H1 (cell line): ENCODE measurements around the gene ADGRL4. TPM values are rescaled to one million over a fixed set of nuclear protein-coding genes. Genes with fewer than 3 reads are reported as not detected.

Source experiments
- CTCF ChIA-PET: fragments of 300-600 bp; sonication (Branson Sonifier 250); formaldehyde crosslinking; loops from one replicate; lab custom pipeline; 2021; ENCODE audit not compliant: partially characterized antibody; lab: Charles Lee
- POLR2A ChIA-PET: fragments of 300-600 bp; sonication (Branson Sonifier 250); formaldehyde crosslinking; loops from one replicate; lab custom pipeline; 2021; ENCODE audit warnings: inconsistent platforms; ENCODE audit not compliant: partially characterized antibody; lab: Charles Lee
- DNase-seq, 2 experiments: peaks; one replicate each; pipeline versions ENCODE4 v3.0.0 to v3.0.0-alpha.2; 2010 to 2022; ENCODE audit warnings: low spot score in 2 of 2, low read depth in 1 of 2, mixed read lengths in 1 of 2
- FAIRE-seq: peaks from 2 replicates; lab custom pipeline; 2011; peaks lifted over from hg19 to GRCh38; lab: Jason Lieb, UNC
- H2AFZ ChIP-seq: 2 replicates; pipeline ENCODE4 v1.8.1; 2012; ENCODE audit warnings: low read length, inconsistent platforms
- H2AK5ac ChIP-seq: 2 replicates; pipeline ENCODE4 v1.6.1; 2013; ENCODE audit warnings: low read depth, low read length
- H2BK120ac ChIP-seq: replicated peaks from 2 replicates; pipeline ENCODE3; 2013; ENCODE audit warnings: low read depth, low read length, inconsistent platforms
- H2BK12ac ChIP-seq: 2 replicates; pipeline ENCODE4 v1.6.1; 2013; ENCODE audit warnings: low read depth, low read length
- H2BK15ac ChIP-seq: 2 replicates; pipeline ENCODE4 v1.6.1; 2013; ENCODE audit warnings: low read length
- H2BK20ac ChIP-seq: 2 replicates; pipeline ENCODE4 v1.6.1; 2013; ENCODE audit warnings: low read length
- H2BK5ac ChIP-seq: 2 replicates; pipeline ENCODE4 v1.6.1; 2013; ENCODE audit warnings: low read depth, low read length
- H3K14ac ChIP-seq: 2 replicates; pipeline ENCODE4 v1.6.1; 2013; ENCODE audit warnings: inconsistent platforms; ENCODE audit not compliant: insufficient read length
- H3K18ac ChIP-seq: 2 replicates; pipeline ENCODE4 v1.6.1; 2013; ENCODE audit warnings: low read length; ENCODE audit errors: extremely low read depth
- H3K23ac ChIP-seq: 2 replicates; pipeline ENCODE4 v1.6.1; 2013; ENCODE audit warnings: inconsistent platforms; ENCODE audit not compliant: insufficient read length
- H3K23me2 ChIP-seq: 2 replicates; pipeline ENCODE4 v1.6.1; 2013; ENCODE audit warnings: low read depth, low read length
- H3K27ac ChIP-seq: 2 replicates; pipeline ENCODE4 v1.6.1; 2011; ENCODE audit warnings: low read depth, low read length, inconsistent platforms
- H3K27me3 ChIP-seq, 4 experiments: replicated peaks in 1 of 4; 1 replicate in 1 of 4; 2 replicates in 3 of 4; pipeline versions ENCODE4 v1.6.1 to v1.8.1; 2011 to 2013; ENCODE audit warnings: low read length in 3 of 4, mild to moderate bottlenecking in 3 of 4, inconsistent platforms in 2 of 4, mixed read lengths in 2 of 4, moderate library complexity in 1 of 4; ENCODE audit not compliant: control insufficient read depth in 3 of 4, insufficient read depth in 3 of 4; ENCODE audit errors: extremely low read depth in 1 of 4
- H3K36me3 ChIP-seq, 4 experiments: 2 replicates each; pipeline versions ENCODE4 v1.6.1 to v1.8.1; 2011 to 2013; ENCODE audit warnings: mild to moderate bottlenecking in 4 of 4, low read length in 3 of 4, moderate library complexity in 2 of 4, control low read depth in 1 of 4, inconsistent platforms in 1 of 4; ENCODE audit not compliant: insufficient read depth in 4 of 4, control insufficient read depth in 2 of 4
- H3K4ac ChIP-seq: replicated peaks from 2 replicates; pipeline ENCODE3; 2013; ENCODE audit warnings: low read length, low read depth, mixed read lengths, inconsistent platforms; ENCODE audit not compliant: insufficient read length
- H3K4me1 ChIP-seq, 4 experiments: replicated peaks in 1 of 4; 1 replicate in 1 of 4; 2 replicates in 3 of 4; pipeline versions ENCODE4 v1.6.1 to v1.8.1; 2011 to 2013; ENCODE audit warnings: low read length in 3 of 4, inconsistent platforms in 2 of 4, mixed read lengths in 1 of 4; ENCODE audit not compliant: insufficient read depth in 4 of 4, control insufficient read depth in 3 of 4
- H3K4me2 ChIP-seq, 2 experiments: 2 replicates each; pipeline versions ENCODE4 v1.6.1 to v1.8.1; 2011 to 2013; ENCODE audit warnings: low read depth in 2 of 2, low read length in 2 of 2, control low read depth in 1 of 2, inconsistent platforms in 1 of 2, mild to moderate bottlenecking in 1 of 2; ENCODE audit not compliant: insufficient read depth in 1 of 2
- H3K4me3 ChIP-seq, 4 experiments: fragments of 200-600, 300-600 bp in 1 of 4; sonication (generic), shearing (Covaris generic), sonication (Bioruptor Twin) in 1 of 4; 2 replicates each; pipeline versions ENCODE4 v1.5.1 to v1.8.1; 2011 to 2016; ENCODE audit warnings: low read length in 4 of 4, low read depth in 3 of 4, control low read depth in 2 of 4, inconsistent platforms in 2 of 4, mild to moderate bottlenecking in 2 of 4, mixed read lengths in 1 of 4, moderate library complexity in 1 of 4; ENCODE audit not compliant: insufficient read depth in 2 of 4; ENCODE audit errors: extremely low read depth in 1 of 4
- H3K56ac ChIP-seq: replicated peaks from 2 replicates; pipeline ENCODE3; 2013; ENCODE audit warnings: low read depth, mild to moderate bottlenecking, mixed read lengths, low read length, inconsistent platforms; ENCODE audit not compliant: insufficient read length
- H3K79me1 ChIP-seq: 2 replicates; pipeline ENCODE4 v1.6.1; 2013; ENCODE audit warnings: low read depth, low read length, control low read depth
- H3K79me2 ChIP-seq, 2 experiments: 2 replicates each; pipeline versions ENCODE4 v1.6.1 to v1.8.1; 2012 to 2013; ENCODE audit warnings: low read length in 2 of 2, mild to moderate bottlenecking in 2 of 2, inconsistent platforms in 1 of 2; ENCODE audit not compliant: insufficient read depth in 2 of 2, control insufficient read depth in 1 of 2
- H3K9ac ChIP-seq, 4 experiments: replicated peaks in 1 of 4; 1 replicate in 1 of 4; 2 replicates in 3 of 4; pipeline versions ENCODE4 v1.6.1 to v1.8.1; 2011 to 2013; ENCODE audit warnings: low read depth in 3 of 4, low read length in 3 of 4, control low read depth in 2 of 4, mild to moderate bottlenecking in 2 of 4, moderate library complexity in 2 of 4, inconsistent platforms in 1 of 4; ENCODE audit errors: extremely low read depth in 1 of 4
- H3K9me3 ChIP-seq, 2 experiments: 2 replicates each; pipeline versions ENCODE4 v1.6.1 to v1.8.1; 2012 to 2013; ENCODE audit warnings: mild to moderate bottlenecking in 2 of 2, moderate library complexity in 2 of 2, control low read depth in 1 of 2, inconsistent platforms in 1 of 2, low read depth in 1 of 2, low read length in 1 of 2, mixed read lengths in 1 of 2; ENCODE audit not compliant: insufficient read depth in 2 of 2
- H4K20me1 ChIP-seq, 2 experiments: replicated peaks in 1 of 2; 2 replicates each; pipeline versions ENCODE3 to v1.8.1; 2011 to 2013; ENCODE audit warnings: inconsistent platforms in 2 of 2, low read length in 2 of 2, mild to moderate bottlenecking in 1 of 2; ENCODE audit not compliant: insufficient read depth in 2 of 2, control insufficient read depth in 1 of 2
- H4K5ac ChIP-seq: 2 replicates; pipeline ENCODE4 v1.6.1; 2013; ENCODE audit warnings: low read length, low read depth, mixed read lengths, inconsistent platforms; ENCODE audit not compliant: insufficient read length
- H4K8ac ChIP-seq: 2 replicates; pipeline ENCODE4 v1.8.0; 2013; ENCODE audit warnings: mild to moderate bottlenecking, moderate library complexity, low read length, inconsistent platforms; ENCODE audit not compliant: insufficient read depth; ENCODE audit errors: extremely low read depth
- H4K91ac ChIP-seq: replicated peaks from 2 replicates; pipeline ENCODE3; 2013; ENCODE audit warnings: low read length, mixed read lengths, inconsistent platforms; ENCODE audit not compliant: insufficient read length
- BRCA1 ChIP-seq: IDR thresholded peaks from 2 replicates; pipeline ENCODE4 v1.6.1; 2012; ENCODE audit warnings: low read depth, low read length, improper control_type of control experiment
- MAFK ChIP-seq: IDR thresholded peaks from 2 replicates; pipeline ENCODE4 v1.6.1; 2012; ENCODE audit warnings: low read depth, mild to moderate bottlenecking, improper control_type of control experiment, low read length
- RFX5 ChIP-seq: IDR thresholded peaks from 2 replicates; pipeline ENCODE4 v1.6.1; 2011; ENCODE audit warnings: low read depth, low read length, improper control_type of control experiment, borderline replicate concordance
- SIN3A ChIP-seq, 2 experiments: IDR thresholded peaks in 1 of 2; conservative IDR thresholded peaks in 1 of 2; 2 replicates each; pipeline ENCODE4 v1.6.1; 2011 to 2012; ENCODE audit warnings: low read length in 2 of 2, improper control_type of control experiment in 1 of 2, low read depth in 1 of 2, mild to moderate bottlenecking in 1 of 2
- SP1 ChIP-seq: IDR thresholded peaks from 2 replicates; pipeline ENCODE4 v1.6.1; 2011; ENCODE audit warnings: low read depth, low read length
- TCF12 ChIP-seq: IDR thresholded peaks from 2 replicates; pipeline ENCODE4 v1.6.1; 2011; ENCODE audit warnings: low read depth, mild to moderate bottlenecking, low read length
- WGBS, 2 experiments: shearing (Covaris generic) in 1 of 2; methylation state at CpG; one replicate each; pipeline versions ENCODE4 v1.1.6 to v1.1.7; 2013 to 2015; ENCODE audit warnings: low lambda C conversion rate in 2 of 2, mixed read lengths in 2 of 2, inconsistent platforms in 1 of 2, low coverage in 1 of 2, missing lambda C conversion rate in 1 of 2; ENCODE audit not compliant: insufficient replicate concordance in 2 of 2, insufficient coverage in 1 of 2, insufficient read length in 1 of 2; ENCODE audit errors: extremely low coverage in 1 of 2, missing lambda C conversion rate in 1 of 2; 5-methylcytosine and 5-hydroxymethylcytosine counted together
- polyA plus RNA-seq, 7 experiments: library from polyadenylated mRNA; depleted of rRNA in 3 of 7; stranded (reverse) in 5 of 7; unstranded in 2 of 7; fragments of >200 nt in 5 of 7; fragments of 200-250 nt in 2 of 7; gene quantifications; 1 replicate in 5 of 7; 2 replicates in 1 of 7; 4 replicates in 1 of 7; pipeline versions ENCODE4 v1.2.1 to v1.2.3, GENCODE V29; 2011 to 2013; ENCODE audit warnings: missing spikeins in 2 of 7, mixed read lengths in 2 of 7
- total RNA-seq: library from RNA; stranded (reverse); fragmentation: NEBNext Ultra II Directional; extraction: Animal tissue kit (Norgen Biotek cat#: 25700); gene quantifications from 2 replicates; pipeline ENCODE4 v1.2.1, GENCODE V29; 2021

Gene ADGRL4
- total and polyA plus RNA-seq, 2 of the 8 experiments (the other 6 are each of a cell fraction or from before 2014, with no cell fraction given): 0.60 to 0.97 TPM

DNA sequence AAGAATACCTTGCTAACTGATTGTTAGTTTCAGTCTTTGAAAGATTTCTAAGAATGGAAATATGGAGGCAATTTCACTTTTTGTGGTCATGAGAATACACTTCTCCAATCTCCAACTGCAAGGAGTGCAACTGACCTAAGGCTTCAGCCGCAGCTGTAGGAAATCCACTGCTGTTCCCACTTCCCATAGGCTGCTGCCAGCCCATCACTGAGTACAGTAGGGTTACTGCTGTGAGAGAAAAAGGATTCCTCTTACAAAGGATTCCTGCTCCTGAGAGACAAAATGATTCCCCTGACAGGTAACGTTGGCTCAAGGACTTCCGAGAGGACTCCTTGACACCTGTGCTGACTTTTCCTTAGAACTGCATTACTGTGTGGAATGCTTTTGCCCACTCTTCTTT is 87.4 kb downstream of the ADGRL4 start:
- H4K8ac ChIP-seq: no peak overlapping the region
- TF ChIP-seq TCF12 (no peak), SP1 (no peak), SIN3A (conservative IDR thresholded peaks at IDR 0.05 in 1 of 2, IDR thresholded peaks at IDR 0.05 in 1 of 2; ENCODE audit: low read depth in 1 of 2, low read length in 2 of 2) (no peak), MAFK (no peak), BRCA1 (no peak), RFX5 (no peak)
- no peak overlapping the region for H3K9ac ChIP-seq
- H3K36me3 ChIP-seq: no peaks in the 10 kb centered on the region
- H3K56ac ChIP-seq: no peak overlapping the region
- H3K4me1 ChIP-seq: no peaks in the 10 kb centered on the region
- no peak overlapping the region for H2AK5ac ChIP-seq
- no peak overlapping the region for H2BK15ac ChIP-seq
- no peaks in the 10 kb centered on the region for H3K27me3 ChIP-seq
- H2BK120ac ChIP-seq: no peak overlapping the region
- H3K4me3 ChIP-seq: no peak overlapping the region
- peak; percentile 32 for FAIRE-seq
- ChIA-PET CTCF (no interaction called here), POLR2A (no interaction called here)
- no peak overlapping the region for H2BK20ac ChIP-seq
- H2AFZ ChIP-seq: no peak overlapping the region
- H2BK12ac ChIP-seq: no peak overlapping the region
- DNase-seq: no peak
- no peak overlapping the region for H3K18ac ChIP-seq
- no peak overlapping the region for H3K27ac ChIP-seq
- no peak overlapping the region for H3K4ac ChIP-seq
- no peaks in the 10 kb centered on the region for H3K79me1 ChIP-seq
- H3K79me2 ChIP-seq: no peaks in the 10 kb centered on the region
- H3K23me2 ChIP-seq: no peaks in the 10 kb centered on the region
- no peak overlapping the region for H2BK5ac ChIP-seq
- no peaks in the 10 kb centered on the region for H4K20me1 ChIP-seq
- no peak overlapping the region for H3K23ac ChIP-seq
- H3K9me3 ChIP-seq: no peaks in the 10 kb centered on the region
- H3K4me2 ChIP-seq: no peak overlapping the region
- H4K91ac ChIP-seq: no peak overlapping the region
- H3K14ac ChIP-seq: no peak overlapping the region
- no peak overlapping the region for H4K5ac ChIP-seq
- WGBS, 2 experiments: 74% methylated on average over 3 of the region's 3 CpGs; no CpG with 5 or more reads in 1 of the 2 experiments
